Measurements from ENCODE around the gene PARVB.

- TF ChIP-seq CTCF (conservative IDR thresholded peaks at IDR 0.05) (no peak), EZH2 (IDR thresholded peaks at IDR 0.05; ENCODE audit: low read depth) (no peak)
Observed at GRCh38 chr22:44067033-44067432, 42.9 kb downstream of the PARVB start.
